MM.1S (cell line): ENCODE measurements around the gene CDC27.

Experiments
- EZH2 ChIP-seq: fragments of 300-600 bp; sonication (generic); optimal IDR thresholded peaks from 2 replicates; pipeline ENCODE3; 2017; ENCODE audit warnings: low read depth, mild to moderate bottlenecking, antibody characterized with exemption, low read length, mixed read lengths
- EZH2phosphoT487 ChIP-seq: fragments of 300-600 bp; sonication (generic); IDR thresholded peaks from 2 replicates; pipeline ENCODE4 v1.6.1; 2018; ENCODE audit warnings: antibody characterized with exemption, low read length
- TF ChIP-seq, protein P1 (sequence below): fragments of 300-600 bp; sonication (generic); IDR thresholded peaks from 2 replicates; pipeline ENCODE4 v1.5.1; 2016; ENCODE audit warnings: antibody characterized with exemption, low read length, mixed read lengths

DNA sequence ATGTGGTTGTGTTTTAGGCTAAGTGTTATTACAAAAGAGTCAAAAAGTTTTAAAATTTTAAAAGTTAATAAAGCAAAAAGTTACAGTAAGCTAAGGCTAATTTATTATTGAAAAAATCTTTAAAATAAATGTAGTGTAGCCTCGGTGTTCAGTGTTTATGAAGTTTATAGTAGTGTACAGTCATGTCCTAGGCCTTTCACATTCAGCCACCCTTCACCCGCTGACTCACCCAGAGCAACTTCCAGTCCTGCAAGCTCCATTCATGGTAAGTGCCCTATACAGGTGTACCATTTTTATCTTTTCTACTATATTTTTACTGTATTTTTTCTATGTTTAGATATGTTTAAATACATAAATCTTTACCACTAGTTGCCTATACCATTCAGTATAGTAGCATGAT is 111.5 kb downstream of the CDC27 start:
- TF ChIP-seq, protein P1, sequence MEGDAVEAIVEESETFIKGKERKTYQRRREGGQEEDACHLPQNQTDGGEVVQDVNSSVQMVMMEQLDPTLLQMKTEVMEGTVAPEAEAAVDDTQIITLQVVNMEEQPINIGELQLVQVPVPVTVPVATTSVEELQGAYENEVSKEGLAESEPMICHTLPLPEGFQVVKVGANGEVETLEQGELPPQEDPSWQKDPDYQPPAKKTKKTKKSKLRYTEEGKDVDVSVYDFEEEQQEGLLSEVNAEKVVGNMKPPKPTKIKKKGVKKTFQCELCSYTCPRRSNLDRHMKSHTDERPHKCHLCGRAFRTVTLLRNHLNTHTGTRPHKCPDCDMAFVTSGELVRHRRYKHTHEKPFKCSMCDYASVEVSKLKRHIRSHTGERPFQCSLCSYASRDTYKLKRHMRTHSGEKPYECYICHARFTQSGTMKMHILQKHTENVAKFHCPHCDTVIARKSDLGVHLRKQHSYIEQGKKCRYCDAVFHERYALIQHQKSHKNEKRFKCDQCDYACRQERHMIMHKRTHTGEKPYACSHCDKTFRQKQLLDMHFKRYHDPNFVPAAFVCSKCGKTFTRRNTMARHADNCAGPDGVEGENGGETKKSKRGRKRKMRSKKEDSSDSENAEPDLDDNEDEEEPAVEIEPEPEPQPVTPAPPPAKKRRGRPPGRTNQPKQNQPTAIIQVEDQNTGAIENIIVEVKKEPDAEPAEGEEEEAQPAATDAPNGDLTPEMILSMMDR: no peak
- TF ChIP-seq EZH2: no peak
- no peak for TF ChIP-seq EZH2phosphoT487
